Superior temporal gyrus (tissue), 1 donor: ENCODE results near the gene UPF2.
"Not testable (repeated sequence)": the region's sequence is repeated elsewhere in the genome, so short reads cannot be mapped to it uniquely, and the experiment has no call there.

Experiments
- DNase-seq: peaks from one replicate; pipeline ENCODE4 v3.0.0-alpha.2; 2016; ENCODE audit errors: extremely low spot score

Gene UPF2

GRCh38 chr10:12036073-12036655, 6.4 kb downstream of the UPF2 start:
- no peak for DNase-seq

GRCh38 chr10:12031404-12031803, 11.2 kb downstream of the UPF2 start:
- no peak for DNase-seq

- no peak for DNase-seq
Measured at GRCh38 chr10:12027539-12027938, 15.1 kb downstream of the UPF2 start.

- no peak for DNase-seq
Measured at GRCh38 chr10:12025591-12025990, 17.0 kb downstream of the UPF2 start.

GRCh38 chr10:12022580-12023257, 19.9 kb downstream of the UPF2 start:
- no peak for DNase-seq

GRCh38 chr10:12020574-12020973, 22.0 kb downstream of the UPF2 start:
- no peak for DNase-seq

- no peak for DNase-seq
Measured at GRCh38 chr10:12019283-12019971, 23.2 kb downstream of the UPF2 start.

GRCh38 chr10:12018438-12019282, 23.9 kb downstream of the UPF2 start:
- DNase-seq, result no peak

- no peak for DNase-seq
Measured at GRCh38 chr10:12013926-12014325, 28.7 kb downstream of the UPF2 start.

GRCh38 chr10:12013391-12013790, 29.2 kb downstream of the UPF2 start:
- DNase-seq, result not testable (repeated sequence)

GRCh38 chr10:12010353-12010752, 32.3 kb downstream of the UPF2 start:
- DNase-seq, result no peak

GRCh38 chr10:12008842-12009241, 33.8 kb downstream of the UPF2 start:
- DNase-seq, result not testable (repeated sequence)

- no peak for DNase-seq
Measured at GRCh38 chr10:12006671-12007070, 35.9 kb downstream of the UPF2 start.

GRCh38 chr10:11993834-11994468, 48.7 kb downstream of the UPF2 start:
- no peak for DNase-seq

GRCh38 chr10:11988924-11989323, 53.7 kb downstream of the UPF2 start:
- DNase-seq, result no peak

GRCh38 chr10:11986593-11987216, 55.9 kb downstream of the UPF2 start:
- peak; percentile 94 for DNase-seq

GRCh38 chr10:11982253-11982652, 60.4 kb downstream of the UPF2 start:
- DNase-seq, result no peak

GRCh38 chr10:11975795-11976194, 66.8 kb downstream of the UPF2 start:
- no peak for DNase-seq

- DNase-seq, result not testable (repeated sequence)
Measured at GRCh38 chr10:11972523-11972922, 70.1 kb downstream of the UPF2 start.

- no peak for DNase-seq
Measured at GRCh38 chr10:11962176-11962575, 80.4 kb downstream of the UPF2 start.

GRCh38 chr10:11961771-11962170, 80.8 kb downstream of the UPF2 start:
- no peak for DNase-seq
